Fibroblast of the aortic adventitia (primary cell): ENCODE data around the gene OPCML. TPM values are rescaled to one million over a fixed set of nuclear protein-coding genes. Genes with fewer than 3 reads are reported as not detected.

Experiments used
- DNase-seq: peaks from one replicate; pipeline ENCODE4 v3.0.0-alpha.2; 2010; ENCODE audit warnings: low read depth
- H3K4me3 ChIP-seq: 2 replicates; pipeline ENCODE4 v1.5.1; 2011; ENCODE audit warnings: low read depth, mild to moderate bottlenecking, control low read depth, low read length, moderate library complexity
- total RNA-seq: library from RNA; depleted of rRNA; stranded (reverse); fragments of >200 nt; gene quantifications from 2 replicates; pipeline ENCODE4 v1.2.3, GENCODE V29; 2012; ENCODE audit warnings: low replicate concordance
- TF ChIP-seq, protein P1 (sequence below): IDR thresholded peaks from 2 replicates; pipeline ENCODE4 v1.5.1; 2011; ENCODE audit warnings: mild to moderate bottlenecking, low read length, control low read depth, inconsistent platforms; ENCODE audit not compliant: insufficient read depth

Gene OPCML
- total RNA-seq, 1 donor = 0.18 TPM

DNA sequence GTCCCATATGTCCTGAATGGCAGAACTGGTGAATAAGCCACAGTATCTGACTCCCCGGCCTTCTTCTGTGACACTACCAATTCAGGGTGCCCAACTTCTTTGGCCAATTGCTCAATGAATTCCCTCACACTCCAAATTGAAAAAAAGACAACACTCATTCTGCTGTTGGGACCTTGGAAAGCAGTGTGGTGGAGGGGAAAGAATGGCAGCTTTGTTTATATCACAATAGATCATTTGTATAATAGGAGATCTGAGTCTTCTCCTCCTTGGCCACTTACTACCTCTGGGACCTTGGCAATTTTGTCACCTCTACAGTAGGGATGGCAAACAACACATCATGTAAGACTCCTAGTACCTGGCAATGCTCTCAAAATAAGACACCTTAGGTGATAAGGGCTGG, 64.6 kb downstream of the OPCML start:
- no peak overlapping the region for H3K4me3 ChIP-seq
- DNase-seq = no peak
- TF ChIP-seq, protein P1, sequence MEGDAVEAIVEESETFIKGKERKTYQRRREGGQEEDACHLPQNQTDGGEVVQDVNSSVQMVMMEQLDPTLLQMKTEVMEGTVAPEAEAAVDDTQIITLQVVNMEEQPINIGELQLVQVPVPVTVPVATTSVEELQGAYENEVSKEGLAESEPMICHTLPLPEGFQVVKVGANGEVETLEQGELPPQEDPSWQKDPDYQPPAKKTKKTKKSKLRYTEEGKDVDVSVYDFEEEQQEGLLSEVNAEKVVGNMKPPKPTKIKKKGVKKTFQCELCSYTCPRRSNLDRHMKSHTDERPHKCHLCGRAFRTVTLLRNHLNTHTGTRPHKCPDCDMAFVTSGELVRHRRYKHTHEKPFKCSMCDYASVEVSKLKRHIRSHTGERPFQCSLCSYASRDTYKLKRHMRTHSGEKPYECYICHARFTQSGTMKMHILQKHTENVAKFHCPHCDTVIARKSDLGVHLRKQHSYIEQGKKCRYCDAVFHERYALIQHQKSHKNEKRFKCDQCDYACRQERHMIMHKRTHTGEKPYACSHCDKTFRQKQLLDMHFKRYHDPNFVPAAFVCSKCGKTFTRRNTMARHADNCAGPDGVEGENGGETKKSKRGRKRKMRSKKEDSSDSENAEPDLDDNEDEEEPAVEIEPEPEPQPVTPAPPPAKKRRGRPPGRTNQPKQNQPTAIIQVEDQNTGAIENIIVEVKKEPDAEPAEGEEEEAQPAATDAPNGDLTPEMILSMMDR = no peak

DNA sequence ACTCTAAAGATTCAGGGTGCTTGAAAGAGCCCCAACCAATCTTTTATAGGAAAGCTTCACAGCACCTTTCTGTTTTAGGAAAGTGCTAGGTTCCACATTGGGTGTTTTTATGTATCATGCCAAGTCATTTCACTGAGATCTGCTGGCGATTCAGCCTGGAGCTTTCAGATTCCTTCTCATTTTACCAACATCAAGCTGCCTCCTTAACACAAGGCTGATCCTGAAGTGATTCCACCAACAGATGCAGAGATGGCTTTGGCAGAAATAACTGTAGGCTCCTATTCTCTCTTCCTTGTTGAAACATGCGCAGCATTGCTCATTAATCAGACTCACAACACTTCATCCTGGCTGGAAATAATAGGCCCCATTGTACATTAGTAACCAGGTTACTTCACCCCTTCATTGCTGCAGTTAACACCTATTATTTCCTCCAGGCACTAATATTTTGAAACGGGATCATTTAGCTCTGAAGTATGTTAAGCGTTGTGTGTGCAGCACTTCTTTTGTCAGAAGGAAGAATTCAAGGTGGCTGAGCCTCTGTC, 89.0 kb downstream of the OPCML start:
- no peak for DNase-seq
- no peak overlapping the region for H3K4me3 ChIP-seq
- TF ChIP-seq, protein P1 = no peak

DNA sequence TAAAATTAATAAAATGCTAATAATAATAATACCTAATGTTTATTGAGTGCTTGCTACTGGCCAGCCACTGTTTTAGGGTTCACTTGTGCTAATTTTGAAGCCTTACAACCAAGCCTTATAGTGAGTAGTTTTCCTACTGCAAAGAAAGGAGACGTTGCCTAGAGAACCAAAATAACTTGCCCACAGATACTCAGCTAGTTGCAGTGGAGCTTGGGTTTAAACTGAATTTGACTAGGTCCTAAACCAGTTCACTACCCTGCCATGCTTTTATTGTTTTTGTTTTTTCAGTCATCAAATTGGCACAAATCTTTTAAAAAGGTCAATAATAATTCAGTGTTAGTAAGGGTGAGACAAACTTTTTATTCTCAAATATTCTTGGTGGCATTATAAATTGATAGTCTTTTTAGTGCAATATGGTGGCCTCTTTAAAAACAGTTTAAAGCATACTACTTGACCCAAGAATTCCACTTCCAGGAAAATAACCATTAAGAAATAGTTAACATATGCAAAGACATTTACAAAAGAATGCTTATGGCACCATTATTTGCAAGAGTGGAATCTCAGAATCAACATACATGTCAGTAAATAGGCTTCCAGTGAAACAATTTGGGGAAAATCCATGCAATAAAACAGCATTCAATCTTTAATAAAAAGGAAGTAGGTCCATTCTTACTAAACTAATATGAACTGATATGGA, 90.2 kb downstream of the OPCML start:
- no peak for DNase-seq
- TF ChIP-seq, protein P1 = no peak
- H3K4me3 ChIP-seq = no peak overlapping the region

DNA sequence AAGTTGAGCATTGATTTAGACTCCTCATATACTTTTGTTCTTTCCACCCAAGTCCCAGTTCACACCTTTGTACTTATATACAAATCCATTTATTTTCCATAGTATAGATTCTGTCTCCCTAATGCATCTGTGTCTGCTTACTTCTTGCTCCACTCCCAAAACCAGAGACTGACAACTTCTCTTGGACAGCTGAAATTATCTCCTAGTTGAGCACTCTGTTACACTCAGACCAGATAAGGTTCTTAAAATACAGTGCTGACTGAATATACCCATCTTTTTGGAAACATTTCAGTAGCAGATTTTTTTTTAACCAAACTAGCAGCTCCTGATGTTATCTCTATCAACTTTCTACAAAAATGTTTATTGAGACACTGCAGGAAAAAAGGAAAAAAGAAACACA, 106.3 kb downstream of the OPCML start:
- TF ChIP-seq, protein P1 = no peak
- DNase-seq = no peak

DNA sequence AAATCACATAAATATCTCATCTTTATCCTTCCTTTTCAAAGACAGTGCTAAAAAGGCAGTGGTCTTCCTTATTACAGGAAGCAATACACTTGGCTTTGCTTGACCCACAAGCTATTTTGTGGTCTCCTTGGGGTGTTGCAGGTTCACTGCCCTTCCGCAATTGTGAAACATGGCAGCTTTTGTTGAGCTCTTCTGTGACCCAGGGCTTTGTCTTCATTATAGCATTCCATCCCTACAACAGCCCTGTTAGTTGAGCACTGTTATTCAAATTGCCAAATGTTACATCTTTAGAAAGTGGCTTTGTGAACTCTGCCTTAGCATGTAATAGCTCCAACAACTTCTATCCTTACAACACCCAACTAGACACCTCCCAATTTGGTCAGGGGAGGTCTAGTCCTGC, 107.1 kb downstream of the OPCML start:
- DNase-seq = no peak
- TF ChIP-seq, protein P1 = no peak
- H3K4me3 ChIP-seq = no peak overlapping the region

More for the DNA sequence above, 106.3 kb downstream of the OPCML start:
- H3K4me3 ChIP-seq = no peak overlapping the region

DNA sequence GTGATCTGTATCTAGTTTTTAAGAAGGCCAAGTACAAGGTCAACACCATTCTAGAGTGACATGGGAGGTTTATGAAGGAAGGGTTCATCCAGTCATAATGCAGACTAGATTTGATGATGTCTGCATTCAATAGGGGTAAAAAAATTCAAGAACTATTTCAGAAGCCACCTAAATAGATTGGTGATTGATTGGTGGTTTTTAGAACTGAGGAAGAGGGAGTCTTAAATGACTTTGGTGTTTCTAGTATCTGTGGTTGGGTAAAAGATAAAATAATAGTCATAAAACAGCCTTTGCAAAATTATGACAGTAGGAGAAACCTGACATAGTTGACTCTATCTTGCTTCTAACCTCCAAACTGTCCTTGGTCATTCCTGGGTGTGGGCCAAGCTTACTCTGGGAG, 114.1 kb downstream of the OPCML start:
- no peak for DNase-seq
- no peak overlapping the region for H3K4me3 ChIP-seq
- TF ChIP-seq, protein P1 = no peak
